Endothelial cell (in vitro differentiated cells): Measurements from ENCODE around the gene MEX3D. TPM values are rescaled to one million over a fixed set of nuclear protein-coding genes. Genes with fewer than 3 reads are reported as not detected.

Experiments used
- DNase-seq: peaks from one replicate; pipeline ENCODE4 v3.0.0; 2021; ENCODE audit warnings: low spot score
- H3K27ac Mint-ChIP-seq: one replicate; pipeline ENCODE4 v1.8.0; 2021; ENCODE audit warnings: mixed read lengths, inconsistent platforms; ENCODE audit not compliant: unreplicated experiment
- H3K27me3 Mint-ChIP-seq: one replicate; pipeline ENCODE4 v1.8.0; 2021; ENCODE audit warnings: mild to moderate bottlenecking, moderate library complexity, mixed read lengths, inconsistent platforms; ENCODE audit not compliant: unreplicated experiment
- H3K36me3 Mint-ChIP-seq: one replicate; pipeline ENCODE4 v1.8.0; 2021; ENCODE audit warnings: mild to moderate bottlenecking, low read depth, mixed read lengths, inconsistent platforms; ENCODE audit not compliant: unreplicated experiment
- H3K4me1 Mint-ChIP-seq: one replicate; pipeline ENCODE4 v1.8.0; 2021; ENCODE audit warnings: mild to moderate bottlenecking, mixed read lengths, inconsistent platforms; ENCODE audit not compliant: unreplicated experiment
- H3K4me3 Mint-ChIP-seq: one replicate; pipeline ENCODE4 v1.8.0; 2021; ENCODE audit warnings: mild to moderate bottlenecking, mixed read lengths, inconsistent platforms; ENCODE audit not compliant: unreplicated experiment
- H3K9me3 Mint-ChIP-seq: one replicate; pipeline ENCODE4 v1.8.0; 2021; ENCODE audit warnings: mixed read lengths, inconsistent platforms; ENCODE audit not compliant: unreplicated experiment
- total RNA-seq: library from RNA; stranded (reverse); fragmentation: NEBNext Ultra II Directional; extraction: Animal tissue kit (Norgen Biotek cat#: 25700); gene quantifications from one replicate; pipeline ENCODE4 v1.2.1, GENCODE V29; 2021; ENCODE audit not compliant: unreplicated experiment
- TF ChIP-seq, protein P1 (sequence below): fragments of 200-600 bp; sonication (generic); IDR thresholded peaks from one replicate; pipeline ENCODE4 v1.5.0; 2021; ENCODE audit warnings: antibody characterized with exemption; ENCODE audit not compliant: unreplicated experiment

The MEX3D gene
- total RNA-seq, 1 donor from 2014 or later = 73.4 TPM

DNA sequence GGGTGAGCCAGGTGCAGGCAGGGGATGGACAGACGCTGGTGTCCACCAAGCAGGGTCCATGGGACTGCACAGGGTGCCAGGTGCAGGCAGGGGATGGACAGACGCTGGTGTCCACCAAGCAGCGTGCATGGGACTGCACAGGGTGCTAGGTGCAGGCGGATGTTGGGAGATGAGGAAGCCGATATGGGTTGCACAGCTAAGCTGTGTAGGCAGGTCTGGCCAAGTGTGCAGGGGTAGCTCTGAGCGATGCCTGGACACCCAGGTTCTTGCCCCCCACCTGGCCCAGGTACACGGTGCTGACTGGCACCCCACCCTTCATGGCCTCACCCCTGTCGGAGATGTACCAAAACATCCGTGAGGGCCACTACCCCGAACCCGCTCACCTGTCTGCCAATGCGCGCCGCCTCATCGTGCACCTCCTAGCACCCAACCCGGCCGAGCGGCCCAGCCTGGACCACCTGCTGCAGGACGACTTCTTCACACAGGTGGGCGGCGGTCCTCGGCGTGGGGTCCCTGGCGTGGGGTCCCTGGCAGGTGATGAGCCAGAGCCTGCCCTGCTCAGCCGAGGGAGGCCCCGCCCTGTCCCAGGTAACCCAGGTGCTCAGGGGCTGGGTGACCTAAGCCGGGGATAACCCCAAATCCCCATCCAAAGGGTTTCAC lies 40.3 kb downstream of the MEX3D start:
- H3K4me1 Mint-ChIP-seq = peaks cover 6% of the 10 kb centered on the region
- DNase-seq = no peak
- no peak overlapping the region for H3K27ac Mint-ChIP-seq
- H3K36me3 Mint-ChIP-seq = peaks cover 7% of the 10 kb centered on the region
- TF ChIP-seq, protein P1, sequence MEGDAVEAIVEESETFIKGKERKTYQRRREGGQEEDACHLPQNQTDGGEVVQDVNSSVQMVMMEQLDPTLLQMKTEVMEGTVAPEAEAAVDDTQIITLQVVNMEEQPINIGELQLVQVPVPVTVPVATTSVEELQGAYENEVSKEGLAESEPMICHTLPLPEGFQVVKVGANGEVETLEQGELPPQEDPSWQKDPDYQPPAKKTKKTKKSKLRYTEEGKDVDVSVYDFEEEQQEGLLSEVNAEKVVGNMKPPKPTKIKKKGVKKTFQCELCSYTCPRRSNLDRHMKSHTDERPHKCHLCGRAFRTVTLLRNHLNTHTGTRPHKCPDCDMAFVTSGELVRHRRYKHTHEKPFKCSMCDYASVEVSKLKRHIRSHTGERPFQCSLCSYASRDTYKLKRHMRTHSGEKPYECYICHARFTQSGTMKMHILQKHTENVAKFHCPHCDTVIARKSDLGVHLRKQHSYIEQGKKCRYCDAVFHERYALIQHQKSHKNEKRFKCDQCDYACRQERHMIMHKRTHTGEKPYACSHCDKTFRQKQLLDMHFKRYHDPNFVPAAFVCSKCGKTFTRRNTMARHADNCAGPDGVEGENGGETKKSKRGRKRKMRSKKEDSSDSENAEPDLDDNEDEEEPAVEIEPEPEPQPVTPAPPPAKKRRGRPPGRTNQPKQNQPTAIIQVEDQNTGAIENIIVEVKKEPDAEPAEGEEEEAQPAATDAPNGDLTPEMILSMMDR = no peak
- peaks cover 23% of the 10 kb centered on the region for H3K27me3 Mint-ChIP-seq
- no peak overlapping the region for H3K4me3 Mint-ChIP-seq
- no peaks in the 10 kb centered on the region for H3K9me3 Mint-ChIP-seq

- Mint-ChIP-seq H3K27ac (no peak overlapping the region), H3K9me3 (no peaks in the 10 kb centered on the region), H3K4me3 (no peak overlapping the region), H3K4me1 (peaks cover 6% of the 10 kb centered on the region), H3K36me3 (peaks cover 7% of the 10 kb centered on the region), H3K27me3 (peaks cover 23% of the 10 kb centered on the region)
- TF ChIP-seq, protein P1 = no peak
- no peak for DNase-seq
These were observed 41.0 kb downstream of the MEX3D start for GRCh38 chr19:1526979-1527649.

DNA sequence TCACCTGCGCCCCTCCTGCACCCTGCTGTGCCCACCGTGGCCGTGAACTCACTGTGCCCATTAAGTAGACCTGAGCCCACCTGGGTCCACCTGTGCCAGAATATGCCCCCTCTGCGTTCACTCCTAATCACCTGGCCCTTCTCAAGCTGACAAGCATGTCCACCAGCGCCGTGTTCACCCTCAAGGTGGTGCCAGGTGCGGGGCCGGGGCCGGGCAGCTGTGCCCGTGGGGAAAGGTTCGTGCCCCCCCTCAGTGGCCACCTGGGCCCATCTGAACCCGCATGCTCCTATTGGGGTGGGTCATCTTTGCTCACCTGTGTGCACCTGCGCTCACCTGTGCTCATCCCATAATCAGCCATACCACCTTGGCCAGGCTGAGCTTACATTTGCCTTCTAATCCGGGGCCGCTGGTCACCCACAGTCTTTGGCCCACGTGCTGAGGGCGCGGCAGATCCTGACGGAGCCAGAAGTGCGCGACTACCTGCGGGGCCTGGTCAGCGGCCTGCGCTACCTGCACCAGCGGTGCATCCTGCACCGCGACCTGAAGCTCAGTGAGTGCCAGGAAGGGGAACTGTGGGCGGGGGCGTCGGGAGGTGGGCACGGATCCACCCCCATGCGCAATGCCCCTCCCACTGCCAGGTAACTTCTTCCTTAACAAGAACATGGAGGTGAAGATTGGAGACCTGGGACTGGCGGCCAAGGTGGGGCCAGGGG lies 41.9 kb downstream of the MEX3D start:
- DNase-seq = no peak
- Mint-ChIP-seq H3K27me3 (peaks cover 23% of the 10 kb centered on the region), H3K27ac (no peak overlapping the region), H3K36me3 (peaks cover 7% of the 10 kb centered on the region), H3K4me3 (no peak overlapping the region), H3K4me1 (peaks cover 6% of the 10 kb centered on the region), H3K9me3 (no peaks in the 10 kb centered on the region)
- TF ChIP-seq, protein P1 = no peak

DNA sequence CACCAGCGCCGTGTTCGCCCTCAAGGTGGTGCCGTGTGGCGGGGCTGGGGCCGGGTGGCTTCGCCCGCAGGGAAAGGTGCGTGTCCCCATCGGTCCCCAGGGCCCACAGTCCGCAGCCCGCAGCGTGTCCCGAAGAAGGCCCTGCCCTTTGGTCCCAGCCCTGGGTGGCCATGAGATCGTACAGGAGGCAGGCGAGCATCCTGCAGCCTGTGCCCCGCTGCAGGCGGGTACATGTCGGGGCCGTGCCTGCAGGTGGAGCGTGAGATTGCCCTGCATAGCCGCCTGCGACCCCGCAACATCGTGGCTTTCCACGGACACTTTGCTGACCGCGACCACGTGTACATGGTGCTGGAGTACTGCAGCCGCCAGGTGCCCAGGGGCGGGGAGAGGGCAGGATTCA lies 42.8 kb downstream of the MEX3D start:
- H3K27ac Mint-ChIP-seq = no peak overlapping the region
- no peak for DNase-seq
- TF ChIP-seq, protein P1 = no peak
- no peaks in the 10 kb centered on the region for H3K9me3 Mint-ChIP-seq
- H3K27me3 Mint-ChIP-seq = peaks cover 23% of the 10 kb centered on the region
- no peak overlapping the region for H3K4me3 Mint-ChIP-seq
- H3K4me1 Mint-ChIP-seq = peaks cover 6% of the 10 kb centered on the region
- H3K36me3 Mint-ChIP-seq = peaks cover 7% of the 10 kb centered on the region

GRCh38 chr19:1524972-1525325 lies 43.2 kb downstream of the MEX3D start:
- Mint-ChIP-seq H3K36me3 (peaks cover 7% of the 10 kb centered on the region), H3K27ac (no peak overlapping the region), H3K9me3 (no peaks in the 10 kb centered on the region), H3K27me3 (peaks cover 20% of the 10 kb centered on the region), H3K4me3 (no peak overlapping the region), H3K4me1 (peaks cover 6% of the 10 kb centered on the region)
- no peak for DNase-seq
- TF ChIP-seq, protein P1 = no peak
